Spleen (tissue), 13 donors: ENCODE results near the gene MYPN. TPM values are rescaled to one million over a fixed set of nuclear protein-coding genes. Genes with fewer than 3 reads are reported as not detected.

Source experiments
- DNase-seq: peaks from one replicate; pipeline ENCODE4 v3.0.0-alpha.2; 2020
- H3K27ac ChIP-seq, 8 donors: fragments of 200-600 bp; sonication (generic) in 7 of 8; 1 replicate in 4 of 8; 2 replicates in 4 of 8; pipeline versions ENCODE4 v1.5.0 to v1.8.0; 2016 to 2021; ENCODE audit warnings: inconsistent platforms in 4 of 8, mild to moderate bottlenecking in 4 of 8, moderate library complexity in 1 of 8
- H3K27me3 ChIP-seq, 7 donors: fragments of 200-600 bp; sonication (generic) in 6 of 7; replicated peaks in 1 of 7; 1 replicate in 4 of 7; 2 replicates in 3 of 7; pipeline versions ENCODE4 v1.5.0 to v1.8.0; 2016 to 2021; ENCODE audit warnings: inconsistent platforms in 3 of 7, mild to moderate bottlenecking in 1 of 7
- H3K36me3 ChIP-seq, 6 donors: fragments of 200-600 bp; sonication (generic) in 5 of 6; 1 replicate in 4 of 6; 2 replicates in 2 of 6; pipeline versions ENCODE4 v1.5.0 to v1.8.0; 2016 to 2021; ENCODE audit warnings: inconsistent platforms in 2 of 6
- H3K4me1 ChIP-seq, 6 donors: fragments of 200-600 bp; sonication (generic) in 5 of 6; 1 replicate in 3 of 6; 2 replicates in 3 of 6; pipeline versions ENCODE4 v1.5.0 to v1.8.0; 2016 to 2021; ENCODE audit warnings: inconsistent platforms in 3 of 6
- H3K4me3 ChIP-seq, 8 donors: fragments of 200-600 bp; sonication (generic) in 7 of 8; 1 replicate in 4 of 8; 2 replicates in 4 of 8; pipeline versions ENCODE4 v1.5.0 to v1.8.0; 2016 to 2021; ENCODE audit warnings: inconsistent platforms in 4 of 8, mild to moderate bottlenecking in 4 of 8, moderate library complexity in 2 of 8
- H3K9me3 ChIP-seq, 8 donors: fragments of 200-600 bp; sonication (generic) in 7 of 8; 1 replicate in 4 of 8; 2 replicates in 4 of 8; pipeline versions ENCODE4 v1.5.0 to v1.8.0; 2016 to 2021; ENCODE audit warnings: inconsistent platforms in 4 of 8
- POLR2A ChIP-seq, 3 donors: fragments of 450-650 bp; IDR thresholded peaks; one replicate each; pipeline ENCODE4 v1.5.1; 2017; ENCODE audit warnings: antibody characterized with exemption in 3 of 3, mild to moderate bottlenecking in 1 of 3
- POLR2AphosphoS5 ChIP-seq, 3 donors: sonication (generic); formaldehyde crosslinking; IDR thresholded peaks; one replicate each; pipeline ENCODE4 v1.5.1; 2017; ENCODE audit warnings: antibody characterized with exemption in 3 of 3
- WGBS, 5 donors: extraction: QIAGEN DNeasy Blood & Tissue Kit in 3 of 5; methylation state at CpG; one replicate each; pipeline versions ENCODE4 v1.1.5 to v1.1.7; 2013 to 2018; 5-methylcytosine and 5-hydroxymethylcytosine counted together
- intact Hi-C: fragments of 100-400 bp; cut with DNase I; formaldehyde crosslinking; loops from one replicate; pipeline ENCODE4 v1.15.0; 2023; ENCODE audit warnings: low total_unique reads
- long read RNA-seq, 2 donors: transcript quantifications; one replicate each; lab custom pipeline, GENCODE V29; 2026
- polyA plus RNA-seq, 3 donors: library from polyadenylated mRNA; stranded (reverse); fragments of 200-250 nt; gene quantifications; one replicate each; pipeline ENCODE4 v1.2.1, GENCODE V29; 2013
- total RNA-seq, 7 donors: library from RNA; depleted of rRNA in 3 of 7; stranded (reverse); fragments of >200 nt in 3 of 7; fragmentation: NEBNext Ultra II Directional in 4 of 7; extraction: Animal tissue kit (Norgen Biotek cat#: 25700) in 4 of 7; gene quantifications; one replicate each; pipeline versions ENCODE4 v1.1.0 to v1.2.1, GENCODE V29; 2016 to 2021
- TF ChIP-seq, protein P1 (sequence below), 11 experiments: fragments of 200-600 bp in 7 of 11; fragments of 450-650 bp in 4 of 11; sonication (generic) in 4 of 11; IDR thresholded peaks in 8 of 11; conservative IDR thresholded peaks in 3 of 11; 1 replicate in 7 of 11; 2 replicates in 4 of 11; pipeline versions ENCODE4 v1.4.0 to v1.8.0; 2016 to 2021; ENCODE audit warnings: antibody characterized with exemption in 11 of 11, inconsistent platforms in 4 of 11, mild to moderate bottlenecking in 1 of 11
- donor health status: healthy with polysubstance abuse.
- donor health status: DM: no; HTN: no; CAD: no; lungs with moderate emphysema.
- donor health status: DM: no; HTN: no; CAD: no.
- donor health status: Bipolar disorder and iron deficiency.
- donor health status: healthy.
- donor health status: DM: no; HTN: no; CAD: no.
- donor health status: DM: yes; HTN: yes; CAD: no.

MYPN gene
- total RNA-seq (under 1 TPM in 3 of 7 donors, not detected in 4; 0.06 to 0.94 (median 0.10) TPM), polyA plus RNA-seq (under 1 TPM in 2 of 3 donors, not detected in 1; 0.03 to 0.04 TPM)
- long read RNA-seq, donor 1, result 0 reads
- long read RNA-seq, donor 2, result 0 reads

DNA sequence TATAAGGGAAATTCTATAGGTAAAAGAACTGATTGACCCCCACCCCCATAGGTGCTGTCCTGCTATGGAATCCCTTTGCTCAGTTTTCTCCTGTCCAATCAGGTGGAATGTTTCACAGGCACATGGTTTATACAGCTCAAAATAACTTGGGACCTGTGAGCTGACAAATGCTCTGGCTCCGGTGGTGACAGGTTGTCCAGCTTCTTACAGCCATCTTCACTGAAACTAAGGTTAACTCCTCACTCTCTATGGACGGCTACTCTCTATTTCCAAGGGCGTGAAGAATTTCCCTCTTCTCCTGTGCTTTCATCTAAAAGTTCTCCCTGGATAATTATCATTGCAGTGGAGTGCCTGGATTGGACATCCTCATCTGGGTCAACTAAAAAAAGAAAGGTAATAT is at the start of gene MYPN:
MYPN (plus strand) TSS at position 158 of the 400 bp plus-strand sequence. CDS start 11,951 bp downstream, outside the sequence.
- Histone ChIP-seq H3K9me3 (no peaks in the 10 kb centered on the region), H3K36me3 (no peaks in the 10 kb centered on the region), H3K27me3 (no peaks in the 10 kb centered on the region), H3K4me3 (no peak within 1 kb of the TSS), H3K4me1 (no peaks in the 10 kb centered on the region), H3K27ac (no peak within 1 kb of the TSS)
- WGBS, 5 donors, result 87 to 95% (median 90%) methylated on average over 3 of the region's 3 CpGs
- TF ChIP-seq POLR2A (IDR thresholded peaks at IDR 0.05), result no peak
- TF ChIP-seq POLR2AphosphoS5 (IDR thresholded peaks at IDR 0.05), result no peak
- TF ChIP-seq, protein P1, sequence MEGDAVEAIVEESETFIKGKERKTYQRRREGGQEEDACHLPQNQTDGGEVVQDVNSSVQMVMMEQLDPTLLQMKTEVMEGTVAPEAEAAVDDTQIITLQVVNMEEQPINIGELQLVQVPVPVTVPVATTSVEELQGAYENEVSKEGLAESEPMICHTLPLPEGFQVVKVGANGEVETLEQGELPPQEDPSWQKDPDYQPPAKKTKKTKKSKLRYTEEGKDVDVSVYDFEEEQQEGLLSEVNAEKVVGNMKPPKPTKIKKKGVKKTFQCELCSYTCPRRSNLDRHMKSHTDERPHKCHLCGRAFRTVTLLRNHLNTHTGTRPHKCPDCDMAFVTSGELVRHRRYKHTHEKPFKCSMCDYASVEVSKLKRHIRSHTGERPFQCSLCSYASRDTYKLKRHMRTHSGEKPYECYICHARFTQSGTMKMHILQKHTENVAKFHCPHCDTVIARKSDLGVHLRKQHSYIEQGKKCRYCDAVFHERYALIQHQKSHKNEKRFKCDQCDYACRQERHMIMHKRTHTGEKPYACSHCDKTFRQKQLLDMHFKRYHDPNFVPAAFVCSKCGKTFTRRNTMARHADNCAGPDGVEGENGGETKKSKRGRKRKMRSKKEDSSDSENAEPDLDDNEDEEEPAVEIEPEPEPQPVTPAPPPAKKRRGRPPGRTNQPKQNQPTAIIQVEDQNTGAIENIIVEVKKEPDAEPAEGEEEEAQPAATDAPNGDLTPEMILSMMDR (IDR thresholded peaks at IDR 0.05 in 8 of 11, conservative IDR thresholded peaks at IDR 0.05 in 3 of 11), result no peak
- intact Hi-C loops, result no loop called here
- DNase-seq, result no peak

DNA sequence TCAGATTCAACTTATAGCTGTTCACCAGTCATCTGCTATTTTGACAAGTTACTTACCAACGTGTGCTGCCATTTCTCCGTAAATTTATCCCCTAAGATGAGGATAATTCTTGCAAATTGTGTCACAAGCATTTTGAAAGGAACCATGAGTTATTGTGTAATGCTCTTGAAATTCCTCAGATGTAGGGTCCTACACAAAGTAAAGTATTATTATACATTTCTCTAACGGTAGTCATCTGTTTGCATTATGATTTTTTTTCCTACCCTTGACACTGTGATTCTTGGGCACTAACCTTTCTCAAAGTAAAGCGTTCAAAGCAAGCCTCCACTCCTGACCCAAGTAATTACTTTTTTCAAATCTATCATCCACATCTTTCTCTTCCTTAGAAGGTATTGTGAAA is 42.3 kb upstream of the MYPN start:
- no peaks in the 10 kb centered on the region for H3K9me3 ChIP-seq
- no peaks in the 10 kb centered on the region for H3K27me3 ChIP-seq
- 63 to 73% (median 67%) methylated on average over 4 of the region's 4 CpGs for WGBS, 5 donors
- H3K36me3 ChIP-seq, result peaks cover 0 to 83% (median 19%) of the 10 kb centered on the region in 6 donors
- H3K4me1 ChIP-seq, result peaks cover 8 to 50% (median 25%) of the 10 kb centered on the region in 6 donors
- no peak for TF ChIP-seq POLR2AphosphoS5 (IDR thresholded peaks at IDR 0.05)
- TF ChIP-seq, protein P1 (IDR thresholded peaks at IDR 0.05 in 8 of 11, conservative IDR thresholded peaks at IDR 0.05 in 3 of 11), result no peak
- TF ChIP-seq POLR2A (IDR thresholded peaks at IDR 0.05), result no peak
- no peak for DNase-seq
- intact Hi-C loops, result no loop called here
- H3K27ac ChIP-seq, result no peak overlapping the region
- no peak overlapping the region for H3K4me3 ChIP-seq

DNA sequence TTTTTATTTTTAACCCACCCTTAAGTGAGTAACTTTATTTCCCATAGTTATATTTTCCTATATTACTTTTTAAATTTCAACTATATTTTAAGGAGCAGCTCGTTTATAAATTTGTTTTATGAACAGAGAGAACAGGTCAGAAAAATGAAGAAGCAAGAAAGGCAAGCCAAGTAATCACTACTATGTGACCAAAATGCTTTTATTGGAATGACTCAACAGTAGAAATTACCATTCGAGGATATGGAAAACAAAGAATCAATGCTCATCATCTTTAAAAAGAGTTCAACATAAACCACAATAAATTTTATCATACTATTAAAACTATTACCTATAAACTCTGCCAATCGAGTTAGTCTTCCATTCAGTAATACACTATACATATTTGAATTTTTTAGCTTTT is 41.8 kb upstream of the MYPN start:
- no peak overlapping the region for H3K4me3 ChIP-seq
- intact Hi-C loops, result no loop called here
- peaks cover 12 to 55% (median 30%) of the 10 kb centered on the region in 6 donors for H3K4me1 ChIP-seq
- H3K36me3 ChIP-seq, result peaks cover 0 to 80% (median 19%) of the 10 kb centered on the region in 6 donors
- no peaks in the 10 kb centered on the region for H3K27me3 ChIP-seq
- no peak for DNase-seq
- H3K27ac ChIP-seq, result no peak overlapping the region
- no peaks in the 10 kb centered on the region for H3K9me3 ChIP-seq
- WGBS, 5 donors, result 73 to 86% (median 80%) methylated on average over 3 of the region's 3 CpGs
- TF ChIP-seq, protein P1 (IDR thresholded peaks at IDR 0.05 in 8 of 11, conservative IDR thresholded peaks at IDR 0.05 in 3 of 11), result no peak
- TF ChIP-seq POLR2A (IDR thresholded peaks at IDR 0.05) (no peak), POLR2AphosphoS5 (IDR thresholded peaks at IDR 0.05) (no peak)

DNA sequence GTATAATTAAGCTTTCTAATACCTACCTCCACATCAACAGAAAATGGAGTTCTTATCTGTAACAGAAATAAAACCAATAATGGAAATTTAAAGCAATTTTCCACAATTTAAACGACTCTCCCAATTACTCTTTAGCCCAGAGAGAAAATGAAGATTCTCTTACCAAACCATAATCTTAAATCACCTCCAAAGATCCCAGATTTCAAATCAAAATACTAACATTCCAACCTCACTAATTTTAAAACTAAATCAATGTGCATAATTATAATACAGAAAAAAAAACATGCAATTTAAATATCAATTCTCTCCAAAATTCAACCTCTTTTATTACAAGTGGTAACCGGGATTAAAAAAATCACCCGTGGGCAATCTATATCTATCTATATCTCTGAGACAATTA is 35.7 kb upstream of the MYPN start:
- 12 to 19% (median 17%) methylated on average over 3 of the region's 3 CpGs for WGBS, 5 donors
- Histone ChIP-seq H3K27me3 (no peaks in the 10 kb centered on the region), H3K9me3 (no peaks in the 10 kb centered on the region), H3K27ac (peak overlapping the region in 7 of 8 donors; percentile 98 to 100 (median 100)), H3K36me3 (peaks cover 0 to 26% (median 14%) of the 10 kb centered on the region in 6 donors), H3K4me3 (peak overlapping the region; percentile 63 to 94 (median 82)), H3K4me1 (peaks cover 26 to 63% (median 44%) of the 10 kb centered on the region in 6 donors)
- intact Hi-C loops, result no loop called here
- TF ChIP-seq POLR2AphosphoS5 (IDR thresholded peaks at IDR 0.05), result no peak
- TF ChIP-seq, protein P1 (IDR thresholded peaks at IDR 0.05 in 8 of 11, conservative IDR thresholded peaks at IDR 0.05 in 3 of 11), result no peak
- TF ChIP-seq POLR2A (IDR thresholded peaks at IDR 0.05), result no peak
- no peak for DNase-seq
